Measurements from ENCODE around the gene GPR148.

GPR148 gene

GRCh38 chr2:130768191-130768855 is 39.5 kb downstream of the GPR148 start:
- DNase-seq (ENCODE audit: low read depth in 1 of 2, low spot score in 1 of 2), result no peak

DNA sequence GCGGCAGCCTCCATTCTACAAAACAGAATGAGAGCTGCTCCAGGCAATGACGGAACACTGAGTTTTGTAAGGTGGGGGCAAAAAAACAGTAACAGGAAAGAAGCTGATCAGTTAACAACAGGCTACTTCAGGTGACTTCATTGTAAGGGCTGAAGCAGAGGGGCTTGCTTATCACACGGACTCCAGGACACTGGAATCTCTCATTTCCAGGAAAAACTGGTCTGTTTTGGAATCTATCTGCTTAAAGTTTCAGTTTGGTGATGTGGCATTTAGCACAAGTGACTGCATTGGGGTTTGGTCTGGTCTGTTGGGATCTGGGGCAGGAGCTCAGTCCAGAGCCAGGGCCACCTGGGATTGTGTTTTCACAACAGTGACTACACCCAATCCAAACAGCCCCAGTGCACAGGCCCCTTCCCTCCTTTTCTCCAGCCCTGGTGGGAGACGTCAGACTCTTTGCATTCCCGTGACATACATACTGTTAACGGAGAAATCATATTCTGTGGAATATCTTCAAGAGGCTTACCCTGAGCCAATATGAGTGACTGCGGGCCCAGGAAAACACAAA is 40.6 kb downstream of the GPR148 start:
- no peak for DNase-seq (ENCODE audit: low read depth in 1 of 2, low spot score in 1 of 2)

DNA sequence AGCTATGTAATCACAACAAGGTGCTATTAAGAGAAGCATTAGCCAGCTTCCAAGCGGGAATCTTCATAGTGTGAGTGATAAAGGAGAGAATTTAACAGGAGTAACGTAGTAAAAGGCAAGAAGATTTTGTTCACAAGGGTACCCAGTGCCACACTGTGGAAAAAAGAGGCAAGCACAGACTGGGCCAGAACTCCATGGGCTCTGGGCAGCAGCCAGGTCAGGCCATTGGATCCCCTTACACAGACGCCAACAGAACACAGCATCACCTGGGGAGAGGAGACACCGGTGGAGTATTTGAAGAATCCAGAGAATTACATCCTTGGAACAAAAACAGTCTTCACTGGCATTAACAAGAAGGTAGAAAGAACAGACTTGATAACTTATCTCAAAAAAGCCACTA is 47.7 kb downstream of the GPR148 start:
- DNase-seq (ENCODE audit: low read depth in 1 of 2, low spot score in 1 of 2), result no peak

GRCh38 chr2:130778781-130779180 is 49.9 kb downstream of the GPR148 start:
- DNase-seq (ENCODE audit: low read depth in 1 of 2, low spot score in 1 of 2), result no peak
